HepG2 (cell line): ENCODE results near the gene COL25A1. TPM values are rescaled to one million over a fixed set of nuclear protein-coding genes. Genes with fewer than 3 reads are reported as not detected.

Source experiments
- ATAC-seq: fragments of 200-7000 bp; cut with Tn5 transposase; 3 replicates; pipeline ENCODE4 v1.9.1; 2020; ENCODE audit warnings: mild to moderate bottlenecking, moderate library complexity
- BruUV-seq: library from RNA; stranded (reverse); fragments of 400-500 nt; replicated peaks from 2 replicates; lab custom pipeline; 2021; lab: Mats Ljungman, UMichigan
- CTCF ChIA-PET: fragments of 300-600 bp; formaldehyde crosslinking; extraction: SDS; loops from one replicate; lab custom pipeline; 2021; ENCODE audit warnings: low total read pairs, inconsistent platforms, low intra/inter-chr PET ratio; lab: Yijun Ruan, JAX
- POLR2A ChIA-PET: fragments of 350-600 bp; sonication (Branson Sonifier 250); formaldehyde crosslinking; loops from one replicate; lab custom pipeline; 2020; ENCODE audit warnings: antibody characterized with exemption, inconsistent platforms; lab: Yijun Ruan, JAX
- DNase-seq: peaks from one replicate; pipeline ENCODE4 v3.0.0-alpha.2; 2015; ENCODE audit warnings: low spot score
- FAIRE-seq: peaks from 3 replicates; lab custom pipeline; 2011; peaks lifted over from hg19 to GRCh38; lab: Jason Lieb, UNC
- H2AFZ ChIP-seq: one replicate; pipeline ENCODE4 v1.6.1; 2011; ENCODE audit warnings: low read length, inconsistent platforms
- H3K27ac ChIP-seq: fragments of 300-600 bp; 3 replicates; pipeline ENCODE4 v1.8.0; 2011; ENCODE audit warnings: mixed run types, mild to moderate bottlenecking, mixed read lengths, low read length, inconsistent platforms; ENCODE audit not compliant: insufficient read depth; ENCODE audit errors: extremely low read length
- H3K27me3 ChIP-seq, 2 experiments: fragments of 200-600 bp in 1 of 2; 2 replicates in 1 of 2; 3 replicates in 1 of 2; pipeline versions ENCODE4 v1.6.0 to v1.8.0; 2011; ENCODE audit warnings: low read length in 2 of 2, mild to moderate bottlenecking in 2 of 2, moderate library complexity in 2 of 2, inconsistent platforms in 1 of 2; ENCODE audit not compliant: insufficient read depth in 2 of 2, control insufficient read depth in 1 of 2
- H3K36me3 ChIP-seq, 2 experiments: fragments of 200-600 bp in 1 of 2; replicated peaks in 1 of 2; 2 replicates in 1 of 2; 3 replicates in 1 of 2; pipeline versions ENCODE4 v1.5.1 to v1.8.0; 2011; ENCODE audit warnings: low read length in 2 of 2, inconsistent platforms in 1 of 2; ENCODE audit not compliant: insufficient read depth in 2 of 2, control insufficient read depth in 1 of 2
- H3K4me1 ChIP-seq: 2 replicates; pipeline ENCODE4 v1.5.1; 2012; ENCODE audit warnings: low read length, inconsistent platforms; ENCODE audit not compliant: insufficient read depth
- H3K4me2 ChIP-seq: 2 replicates; pipeline ENCODE4 v1.6.0; 2011; ENCODE audit warnings: low read depth, low read length, inconsistent platforms
- H3K4me3 ChIP-seq, 3 experiments: fragments of 200-600 bp in 1 of 3; sonication (generic), shearing (Covaris generic) in 1 of 3; replicated peaks in 1 of 3; 2 replicates each; pipeline ENCODE4 v1.5.1; 2011 to 2016; ENCODE audit warnings: low read length in 3 of 3, inconsistent platforms in 2 of 3, low read depth in 2 of 3, mild to moderate bottlenecking in 2 of 3, control low read depth in 1 of 3, mixed read lengths in 1 of 3; ENCODE audit not compliant: insufficient read depth in 1 of 3
- H3K79me2 ChIP-seq: one replicate; pipeline ENCODE4 v1.6.1; 2011; ENCODE audit warnings: low read length, inconsistent platforms; ENCODE audit not compliant: insufficient read depth
- H3K9ac ChIP-seq: 2 replicates; pipeline ENCODE4 v1.6.0; 2011; ENCODE audit warnings: mild to moderate bottlenecking, low read depth, low read length, inconsistent platforms; ENCODE audit not compliant: insufficient read depth
- H3K9me3 ChIP-seq: 2 replicates; pipeline ENCODE4 v1.5.1; 2012; ENCODE audit warnings: mild to moderate bottlenecking, low read length
- H4K20me1 ChIP-seq: 2 replicates; pipeline ENCODE4 v1.6.0; 2011; ENCODE audit warnings: inconsistent platforms, mild to moderate bottlenecking, low read length, moderate library complexity; ENCODE audit not compliant: insufficient read depth
- DNMT1 ChIP-seq: sonication (generic); formaldehyde crosslinking; IDR thresholded peaks from 2 replicates; pipeline ENCODE4 v1.5.1; 2020; ENCODE audit warnings: mild to moderate bottlenecking, missing genetic modification reagents
- HOXA9 ChIP-seq: sonication (generic); formaldehyde crosslinking; IDR thresholded peaks from 2 replicates; pipeline ENCODE4 v1.8.1; 2022; ENCODE audit warnings: missing genetic modification reagents, mild to moderate bottlenecking, moderate library complexity, borderline replicate concordance
- MAFK ChIP-seq, 2 experiments: IDR thresholded peaks in 1 of 2; conservative IDR thresholded peaks in 1 of 2; 2 replicates each; pipeline ENCODE4 v1.6.1; 2011; ENCODE audit warnings: improper control_type of control experiment in 2 of 2, low read length in 2 of 2
- MIER2 ChIP-seq: IDR thresholded peaks from 2 replicates; pipeline ENCODE4 v1.6.1; 2016; ENCODE audit warnings: missing biosample characterization, missing genetic modification reagents
- NPAS2 ChIP-seq: sonication (generic); formaldehyde crosslinking; IDR thresholded peaks from 2 replicates; pipeline ENCODE4 v1.8.0; 2022; ENCODE audit warnings: mild to moderate bottlenecking, missing genetic modification reagents, borderline replicate concordance
- RARA ChIP-seq: IDR thresholded peaks from 2 replicates; pipeline ENCODE4 v1.6.1; 2016; ENCODE audit warnings: missing genetic modification reagents, missing compliant biosample characterization
- SP140L ChIP-seq: sonication (generic); formaldehyde crosslinking; IDR thresholded peaks from 2 replicates; pipeline ENCODE4 v1.4.0; 2020; ENCODE audit warnings: missing genetic modification reagents, borderline replicate concordance
- THAP11 ChIP-seq: IDR thresholded peaks from 2 replicates; pipeline ENCODE4 v1.6.1; 2016; ENCODE audit warnings: missing biosample characterization, missing genetic modification reagents
- ZFX ChIP-seq: sonication (generic); formaldehyde crosslinking; IDR thresholded peaks from 2 replicates; pipeline ENCODE4 v1.4.0; 2020; ENCODE audit warnings: mild to moderate bottlenecking, low read depth, missing genetic modification reagents, moderate library complexity
- ZNF460 ChIP-seq: sonication (generic); formaldehyde crosslinking; IDR thresholded peaks from 2 replicates; pipeline ENCODE4 v1.5.1; 2020; ENCODE audit warnings: missing genetic modification reagents, mild to moderate bottlenecking, borderline replicate concordance
- ZNF510 ChIP-seq: sonication (generic); formaldehyde crosslinking; IDR thresholded peaks from 2 replicates; pipeline ENCODE4 v1.4.0; 2020; ENCODE audit warnings: low read depth, mild to moderate bottlenecking, missing genetic modification reagents
- ZNF629 ChIP-seq: sonication (generic); formaldehyde crosslinking; conservative IDR thresholded peaks from 2 replicates; pipeline ENCODE4 v1.5.0; 2020; ENCODE audit warnings: missing genetic modification reagents
- WGBS: methylation state at CpG from one replicate; pipeline ENCODE4 v1.1.6; 2017; ENCODE audit warnings: low lambda C conversion rate; 5-methylcytosine and 5-hydroxymethylcytosine counted together
- in situ Hi-C: cut with HindIII; loops from 2 replicates; pipeline ENCODE4 v1.10.0; 2017; ENCODE audit warnings: low pct_unique_long_range_greater_than_20kb; ENCODE audit not compliant: extremely low pct_ligation_motif_present
- intact Hi-C: fragments of 100-400 bp; cut with micrococcal nuclease; formaldehyde crosslinking; loops from one replicate; pipeline ENCODE4 v1.10.0; 2022; ENCODE audit not compliant: unreplicated experiment
- polyA plus RNA-seq, 8 experiments: library from polyadenylated mRNA; depleted of rRNA in 3 of 8; stranded (reverse) in 7 of 8; unstranded in 1 of 8; fragments of >200 nt; fragmentation: Illumina TruSeq in 4 of 8; extraction: Trizol in 4 of 8; gene quantifications; 2 replicates each; pipeline versions ENCODE4 v1.2.1 to v1.2.3, GENCODE V29; 2011 to 2016; ENCODE audit warnings: low read depth in 4 of 8, missing spikeins in 1 of 8, mixed read lengths in 1 of 8; ENCODE audit not compliant: insufficient read depth in 1 of 8
- total RNA-seq, 5 experiments: library from RNA; depleted of rRNA; stranded (reverse); fragments of >200 nt; fragmentation: Illumina TruSeq; extraction: Trizol; gene quantifications; 2 replicates each; pipeline ENCODE4 v1.2.3, GENCODE V29; 2016; ENCODE audit warnings: low read depth in 1 of 5
- TF ChIP-seq, protein P1 (sequence below): sonication (generic); formaldehyde crosslinking; conservative IDR thresholded peaks from 2 replicates; pipeline ENCODE4 v1.8.0; 2022; ENCODE audit warnings: missing genetic modification reagents

The COL25A1 gene
- total and polyA plus RNA-seq, 2 of the 13 experiments (the other 11 are each of a cell fraction or from before 2014, with no cell fraction given): not detected

DNA sequence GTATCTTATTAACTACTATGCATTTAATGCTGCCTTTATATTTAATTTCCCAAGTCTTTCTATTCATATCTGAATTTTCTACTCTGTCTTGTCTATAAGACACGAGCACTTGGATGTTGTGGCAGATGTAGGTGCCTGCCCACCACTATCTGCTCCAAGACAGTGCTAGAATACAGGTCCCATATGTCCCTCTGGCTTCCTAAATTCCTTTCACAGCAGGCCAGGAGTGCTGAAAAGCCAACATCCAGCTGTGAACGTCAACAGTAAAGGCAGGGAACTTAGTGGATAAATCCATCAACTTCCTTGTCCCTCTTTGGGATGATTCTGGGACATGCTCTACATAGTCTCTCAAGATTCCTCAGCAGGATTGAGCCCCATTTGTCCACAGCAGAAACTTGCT lies 294.5 kb downstream of the COL25A1 start:
- H3K4me3 ChIP-seq: no peak overlapping the region
- no peak overlapping the region for H2AFZ ChIP-seq
- BruUV-seq: no TSS peak
- 2% methylated on average over 2 of the region's 2 CpGs for WGBS
- CTCF ChIA-PET: no interaction called here
- intact Hi-C loops (no loop called here), in situ Hi-C loops (no loop called here)
- no peak for DNase-seq
- no peak overlapping the region for H3K9ac ChIP-seq
- H3K79me2 ChIP-seq: no peaks in the 10 kb centered on the region
- no peaks in the 10 kb centered on the region for H4K20me1 ChIP-seq
- no peak for ATAC-seq
- no peak for FAIRE-seq
- no peaks in the 10 kb centered on the region for H3K4me1 ChIP-seq
- no peak overlapping the region for H3K4me2 ChIP-seq
- H3K27ac ChIP-seq: no peak overlapping the region
- H3K36me3 ChIP-seq: no peaks in the 10 kb centered on the region
- TF ChIP-seq ZNF629 (CRISPR knock-in tag): no peak
- TF ChIP-seq THAP11 (CRISPR knock-in tag): no peak
- TF ChIP-seq NPAS2 (CRISPR knock-in tag): no peak
- TF ChIP-seq HOXA9: no peak
- TF ChIP-seq, protein P1, sequence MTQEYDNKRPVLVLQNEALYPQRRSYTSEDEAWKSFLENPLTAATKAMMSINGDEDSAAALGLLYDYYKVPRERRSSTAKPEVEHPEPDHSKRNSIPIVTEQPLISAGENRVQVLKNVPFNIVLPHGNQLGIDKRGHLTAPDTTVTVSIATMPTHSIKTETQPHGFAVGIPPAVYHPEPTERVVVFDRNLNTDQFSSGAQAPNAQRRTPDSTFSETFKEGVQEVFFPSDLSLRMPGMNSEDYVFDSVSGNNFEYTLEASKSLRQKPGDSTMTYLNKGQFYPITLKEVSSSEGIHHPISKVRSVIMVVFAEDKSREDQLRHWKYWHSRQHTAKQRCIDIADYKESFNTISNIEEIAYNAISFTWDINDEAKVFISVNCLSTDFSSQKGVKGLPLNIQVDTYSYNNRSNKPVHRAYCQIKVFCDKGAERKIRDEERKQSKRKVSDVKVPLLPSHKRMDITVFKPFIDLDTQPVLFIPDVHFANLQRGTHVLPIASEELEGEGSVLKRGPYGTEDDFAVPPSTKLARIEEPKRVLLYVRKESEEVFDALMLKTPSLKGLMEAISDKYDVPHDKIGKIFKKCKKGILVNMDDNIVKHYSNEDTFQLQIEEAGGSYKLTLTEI: no peak
- TF ChIP-seq DNMT1 (CRISPR knock-in tag): no peak
- TF ChIP-seq MAFK (conservative IDR thresholded peaks at IDR 0.05 in 1 of 2, IDR thresholded peaks at IDR 0.05 in 1 of 2; ENCODE audit: low read length in 2 of 2): no peak
- no peak for TF ChIP-seq RARA (CRISPR knock-in tag)
- no peak for TF ChIP-seq SP140L (CRISPR knock-in tag)
- no peak for TF ChIP-seq ZFX
- no peak for TF ChIP-seq ZNF510 (CRISPR knock-in tag)
- no peak for TF ChIP-seq MIER2 (CRISPR knock-in tag)
- no peak for TF ChIP-seq ZNF460 (CRISPR knock-in tag)
- TF ChIP-seq, all 625 proteins: peak for 0
- H3K9me3 ChIP-seq: no peaks in the 10 kb centered on the region
- H3K27me3 ChIP-seq: no peaks in the 10 kb centered on the region
- POLR2A ChIA-PET: no interaction called here
